DOHH2 (cell line): ENCODE measurements around the gene SSBP2.
"Not testable (repeated sequence)": the region's sequence is repeated elsewhere in the genome, so short reads cannot be mapped to it uniquely, and the experiment has no call there.

Experiments used
- H3F3A ChIP-seq: fragments of 200-600 bp; sonication (generic), shearing (Covaris generic); 2 replicates; pipeline ENCODE4 v1.6.0; 2016; ENCODE audit warnings: antibody characterized with exemption, mild to moderate bottlenecking; ENCODE audit not compliant: control insufficient read depth, insufficient read depth
- H3K27ac ChIP-seq: fragments of 200-600 bp; sonication (generic); 2 replicates; pipeline ENCODE4 v1.5.1; 2014; ENCODE audit warnings: low read depth, mild to moderate bottlenecking, low read length, moderate library complexity
- H3K27me3 ChIP-seq: fragments of 200-600 bp; sonication (generic); 2 replicates; pipeline ENCODE4 v1.6.1; 2014; ENCODE audit warnings: mild to moderate bottlenecking, low read length, mixed read lengths; ENCODE audit not compliant: control insufficient read depth
- H3K36me3 ChIP-seq: fragments of 200-600 bp; sonication (generic); 2 replicates; pipeline ENCODE4 v1.6.1; 2014; ENCODE audit warnings: mild to moderate bottlenecking, low read length, moderate library complexity, mixed read lengths; ENCODE audit not compliant: control insufficient read depth
- H3K4me1 ChIP-seq: fragments of 200-600 bp; sonication (generic); 2 replicates; pipeline ENCODE4 v1.6.1; 2014; ENCODE audit warnings: mild to moderate bottlenecking, low read length, mixed read lengths; ENCODE audit not compliant: control insufficient read depth
- H3K4me2 ChIP-seq: fragments of 200-600 bp; sonication (generic); 2 replicates; pipeline ENCODE4 v1.6.0; 2014; ENCODE audit warnings: mild to moderate bottlenecking, low read length, moderate library complexity
- H3K4me3 ChIP-seq: fragments of 200-600 bp; sonication (generic); 2 replicates; pipeline ENCODE4 v1.5.1; 2014; ENCODE audit warnings: mild to moderate bottlenecking, low read length, mixed read lengths
- H3K79me2 ChIP-seq: fragments of 200-600 bp; sonication (generic); 2 replicates; pipeline ENCODE4 v1.6.1; 2014; ENCODE audit warnings: mild to moderate bottlenecking, low read length, mixed read lengths; ENCODE audit not compliant: control insufficient read depth
- H3K9me2 ChIP-seq: fragments of 200-600 bp; sonication (generic); replicated peaks from 2 replicates; pipeline ENCODE4 v1.6.1; 2014; ENCODE audit warnings: mild to moderate bottlenecking, low read length, mixed read lengths; ENCODE audit not compliant: control insufficient read depth
- H3K9me3 ChIP-seq: fragments of 200-600 bp; sonication (generic); 2 replicates; pipeline ENCODE4 v1.6.1; 2014; ENCODE audit warnings: antibody characterized with exemption, low read length, mixed read lengths; ENCODE audit not compliant: control insufficient read depth, insufficient read depth
- H4K20me1 ChIP-seq: fragments of 200-600 bp; sonication (generic); 2 replicates; pipeline ENCODE4 v1.6.0; 2014; ENCODE audit warnings: low read depth, mild to moderate bottlenecking, antibody characterized with exemption, low read length, moderate library complexity; ENCODE audit not compliant: control insufficient read depth, insufficient read depth
- EZH2phosphoT487 ChIP-seq: fragments of 200-600 bp; sonication (generic); IDR thresholded peaks from 2 replicates; pipeline ENCODE4 v1.6.1; 2017; ENCODE audit warnings: borderline replicate concordance, mild to moderate bottlenecking, antibody characterized with exemption, low read length, moderate library complexity, mixed read lengths
- TF ChIP-seq, protein P1 (sequence below): fragments of 200-600 bp; sonication (generic); IDR thresholded peaks from one replicate; pipeline ENCODE4 v1.5.1; 2014; ENCODE audit warnings: antibody characterized with exemption, mild to moderate bottlenecking, low read depth, low read length; ENCODE audit not compliant: poor library complexity, severe bottlenecking

SSBP2 gene

DNA sequence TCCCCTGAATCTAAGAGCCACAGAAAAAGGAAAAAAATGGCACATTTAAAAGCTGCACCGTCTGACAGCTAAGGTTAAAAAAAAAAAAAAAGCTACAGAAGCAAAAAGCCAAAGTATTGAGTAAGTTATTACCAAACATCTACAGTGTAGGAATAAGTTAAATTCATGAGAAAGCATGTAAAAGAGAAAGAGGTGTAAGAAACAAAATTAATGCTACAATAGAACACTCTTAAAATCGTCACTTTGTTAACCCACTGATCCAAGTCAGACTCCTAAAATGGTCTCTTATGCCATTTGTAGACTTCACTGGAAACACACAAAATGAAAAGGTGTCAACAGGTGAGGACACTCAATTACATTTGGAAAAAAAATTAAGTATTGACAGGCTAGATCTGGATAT is 120.2 kb downstream of the SSBP2 start:
- Histone ChIP-seq H3K4me2 (no peak overlapping the region), H3K27me3 (no peaks in the 10 kb centered on the region), H3K79me2 (peaks cover 6% of the 10 kb centered on the region; the same call in 1 of the 2 replicates), H3F3A (peaks cover 3% of the 10 kb centered on the region; the same call in 1 of the 2 replicates), H3K27ac (no peak overlapping the region), H3K9me2 (no peaks in the 10 kb centered on the region), H3K4me3 (no peak overlapping the region), H3K36me3 (peaks cover 64% of the 10 kb centered on the region), H3K9me3 (no peaks in the 10 kb centered on the region), H4K20me1 (no peaks in the 10 kb centered on the region), H3K4me1 (peaks cover 11% of the 10 kb centered on the region)
- TF ChIP-seq, protein P1, sequence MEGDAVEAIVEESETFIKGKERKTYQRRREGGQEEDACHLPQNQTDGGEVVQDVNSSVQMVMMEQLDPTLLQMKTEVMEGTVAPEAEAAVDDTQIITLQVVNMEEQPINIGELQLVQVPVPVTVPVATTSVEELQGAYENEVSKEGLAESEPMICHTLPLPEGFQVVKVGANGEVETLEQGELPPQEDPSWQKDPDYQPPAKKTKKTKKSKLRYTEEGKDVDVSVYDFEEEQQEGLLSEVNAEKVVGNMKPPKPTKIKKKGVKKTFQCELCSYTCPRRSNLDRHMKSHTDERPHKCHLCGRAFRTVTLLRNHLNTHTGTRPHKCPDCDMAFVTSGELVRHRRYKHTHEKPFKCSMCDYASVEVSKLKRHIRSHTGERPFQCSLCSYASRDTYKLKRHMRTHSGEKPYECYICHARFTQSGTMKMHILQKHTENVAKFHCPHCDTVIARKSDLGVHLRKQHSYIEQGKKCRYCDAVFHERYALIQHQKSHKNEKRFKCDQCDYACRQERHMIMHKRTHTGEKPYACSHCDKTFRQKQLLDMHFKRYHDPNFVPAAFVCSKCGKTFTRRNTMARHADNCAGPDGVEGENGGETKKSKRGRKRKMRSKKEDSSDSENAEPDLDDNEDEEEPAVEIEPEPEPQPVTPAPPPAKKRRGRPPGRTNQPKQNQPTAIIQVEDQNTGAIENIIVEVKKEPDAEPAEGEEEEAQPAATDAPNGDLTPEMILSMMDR = no peak
- no peak for TF ChIP-seq EZH2phosphoT487

DNA sequence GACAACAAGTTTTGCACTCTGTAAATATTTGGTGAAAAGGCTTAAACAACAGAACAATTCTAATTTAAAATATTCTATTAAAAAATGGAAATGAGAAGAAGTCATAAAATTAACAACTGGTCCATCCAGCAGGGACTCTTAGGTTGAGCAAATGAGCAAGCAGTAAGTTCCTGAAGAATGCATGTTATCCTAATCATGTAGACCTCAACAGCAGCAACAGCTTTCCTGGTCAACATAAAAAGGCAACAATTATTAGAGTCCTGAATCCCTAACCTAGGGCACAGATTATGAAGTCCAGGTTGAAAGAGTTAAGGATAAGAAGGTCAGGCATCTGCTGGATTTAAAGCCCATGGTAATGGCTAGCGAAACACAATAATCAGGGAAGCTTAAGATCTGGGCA is 120.9 kb downstream of the SSBP2 start:
- peaks cover 67% of the 10 kb centered on the region for H3K36me3 ChIP-seq
- H3K4me3 ChIP-seq = no peak overlapping the region
- H3K9me2 ChIP-seq = no peaks in the 10 kb centered on the region
- H3K9me3 ChIP-seq = no peaks in the 10 kb centered on the region
- H3K27ac ChIP-seq = no peak overlapping the region
- no peak overlapping the region for H3K4me2 ChIP-seq
- peaks cover 4% of the 10 kb centered on the region for H3F3A ChIP-seq
- no peaks in the 10 kb centered on the region for H4K20me1 ChIP-seq
- peaks cover 11% of the 10 kb centered on the region for H3K4me1 ChIP-seq
- no peaks in the 10 kb centered on the region for H3K27me3 ChIP-seq
- TF ChIP-seq EZH2phosphoT487 = no peak
- TF ChIP-seq, protein P1 = no peak
- peaks cover 8% of the 10 kb centered on the region; the same call in 1 of the 2 replicates for H3K79me2 ChIP-seq

DNA sequence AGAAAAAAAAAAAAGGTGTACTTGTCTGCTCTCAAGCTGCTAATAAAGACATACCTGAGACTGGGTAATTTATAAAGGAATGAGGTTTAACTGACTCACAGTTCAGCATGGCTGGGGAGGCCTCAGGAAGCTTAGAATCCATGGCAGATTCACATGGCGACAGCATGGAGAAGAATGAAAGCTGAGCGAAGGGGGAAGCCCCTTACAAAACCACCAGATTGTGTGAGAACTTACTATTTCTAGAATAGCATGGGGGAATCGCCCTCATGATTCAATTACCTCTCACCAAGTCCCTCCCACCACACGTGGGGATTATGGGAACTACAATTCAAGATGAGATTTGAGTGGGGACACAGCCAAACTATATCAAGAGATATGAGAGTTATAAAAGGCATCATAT is 122.8 kb downstream of the SSBP2 start:
- not testable (repeated sequence) for H3K27me3 ChIP-seq, H3K9me3 ChIP-seq, H3K4me3 ChIP-seq, H3K27ac ChIP-seq, H3K9me2 ChIP-seq, H3K4me1 ChIP-seq, H3K4me2 ChIP-seq, H4K20me1 ChIP-seq, H3K79me2 ChIP-seq
- Histone ChIP-seq H3F3A (peaks cover 10% of the 10 kb centered on the region), H3K36me3 (peaks cover 64% of the 10 kb centered on the region)

DNA sequence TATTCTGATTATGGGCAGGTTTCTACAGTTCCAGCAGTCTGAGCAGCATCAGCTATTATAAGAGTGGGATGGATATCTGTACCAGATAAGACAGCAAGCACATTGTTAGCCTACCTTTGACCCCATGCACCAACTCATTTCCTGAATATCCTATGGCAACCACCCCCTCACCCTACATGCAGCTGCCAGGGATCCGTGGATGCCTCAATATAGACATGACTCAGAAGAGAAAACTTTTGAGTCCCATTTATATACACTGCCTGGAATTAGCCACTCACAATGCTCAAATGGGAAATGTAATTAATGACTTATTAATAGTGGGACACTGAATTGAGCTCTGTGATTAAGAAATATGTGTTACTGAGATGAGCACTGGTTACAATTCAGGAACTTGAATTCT is 124.4 kb downstream of the SSBP2 start:
- H3K27me3 ChIP-seq = no peaks in the 10 kb centered on the region
- H4K20me1 ChIP-seq = no peaks in the 10 kb centered on the region
- H3K4me2 ChIP-seq = no peak overlapping the region
- H3K36me3 ChIP-seq = peaks cover 61% of the 10 kb centered on the region
- H3K9me2 ChIP-seq = no peaks in the 10 kb centered on the region
- peaks cover 3% of the 10 kb centered on the region; the same call in 1 of the 2 replicates for H3K9me3 ChIP-seq
- H3K79me2 ChIP-seq = peaks cover 12% of the 10 kb centered on the region
- TF ChIP-seq EZH2phosphoT487 = no peak
- TF ChIP-seq, protein P1 = no peak
- no peaks in the 10 kb centered on the region for H3K4me1 ChIP-seq
- no peak overlapping the region for H3K4me3 ChIP-seq
- no peak overlapping the region for H3K27ac ChIP-seq
- H3F3A ChIP-seq = peaks cover 10% of the 10 kb centered on the region
